Naive thymus-derived CD8-positive, alpha-beta T cell (primary cell): ENCODE measurements around the gene PRXL2A. TPM values are rescaled to one million over a fixed set of nuclear protein-coding genes. Genes with fewer than 3 reads are reported as not detected.

Experiments used
- ATAC-seq, 2 donors: fragments of 150-1000 bp; cut with Tn5 transposase in 1 of 2; sonication (Bioruptor Pico), chemical (Tn5 transposase) in 1 of 2; 1 replicate in 1 of 2; 2 replicates in 1 of 2; pipeline ENCODE4 v1.10.0; 2021; ENCODE audit warnings: mild to moderate bottlenecking in 2 of 2, moderate library complexity in 2 of 2
- POLR2A ChIA-PET: fragments of 350-600 bp; sonication (Branson Sonifier 250); formaldehyde crosslinking; loops from one replicate; lab custom pipeline; 2021; ENCODE audit warnings: antibody characterized with exemption; lab: Charles Lee
- DNase-seq, 10 donors: peaks; one replicate each; pipeline versions ENCODE4 v3.0.0 to v3.0.0-alpha.2; 2020 to 2022
- H3K27ac Mint-ChIP-seq, 10 donors: one replicate each; pipeline ENCODE4 v1.8.0; 2020 to 2022; ENCODE audit warnings: mild to moderate bottlenecking in 10 of 10, mixed read lengths in 10 of 10, moderate library complexity in 4 of 10, inconsistent platforms in 1 of 10
- H3K27me3 Mint-ChIP-seq, 5 donors: one replicate each; pipeline ENCODE4 v1.8.0; 2021 to 2022; ENCODE audit warnings: mixed read lengths in 5 of 5
- H3K36me3 Mint-ChIP-seq, 3 donors: one replicate each; pipeline ENCODE4 v1.8.0; 2020 to 2022; ENCODE audit warnings: mixed read lengths in 3 of 3, mild to moderate bottlenecking in 2 of 3, inconsistent platforms in 1 of 3
- H3K4me1 Mint-ChIP-seq, 4 donors: one replicate each; pipeline ENCODE4 v1.8.0; 2021 to 2022; ENCODE audit warnings: mixed read lengths in 4 of 4
- H3K4me3 Mint-ChIP-seq, 10 donors: one replicate each; pipeline ENCODE4 v1.8.0; 2020 to 2022; ENCODE audit warnings: mild to moderate bottlenecking in 10 of 10, mixed read lengths in 10 of 10, moderate library complexity in 6 of 10, inconsistent platforms in 1 of 10
- H3K9me3 Mint-ChIP-seq, 9 donors: one replicate each; pipeline ENCODE4 v1.8.0; 2020 to 2022; ENCODE audit warnings: mixed read lengths in 9 of 9, mild to moderate bottlenecking in 3 of 9, inconsistent platforms in 1 of 9, moderate library complexity in 1 of 9
- polyA plus RNA-seq, 3 donors: library from polyadenylated mRNA; unstranded; fragments of 300-500 nt; fragmentation: Illumina TruSeq; gene quantifications; one replicate each; pipeline ENCODE4 v1.2.3, GENCODE V29; 2021
- total RNA-seq, 8 experiments: library from RNA in 2 of 8; stranded (reverse) in 2 of 8; gene quantifications; one replicate each; pipeline ENCODE4 v1.2.3 and lab custom pipeline; 2021 to 2026

The PRXL2A gene
- total and polyA plus RNA-seq, 5 experiments from 2014 or later = 10.2 to 21.3 (median 13.8) TPM

GRCh38 chr10:80485946-80486764 is 77.8 kb downstream of the PRXL2A start:
- H3K4me1 Mint-ChIP-seq = peaks cover 60 to 99% (median 90%) of the 10 kb centered on the region in 4 donors
- peak overlapping the region; percentile 86 to 98 (median 95) for H3K27ac Mint-ChIP-seq
- H3K9me3 Mint-ChIP-seq = no peaks in the 10 kb centered on the region
- POLR2A ChIA-PET = interaction anchor here (0.7 to 13.9 kb wide), 6 partner anchors 15 to 75 kb away, joined by 3 to 643 read pairs (median 12); partner anchors contain the start of gene TSPAN14
- H3K4me3 Mint-ChIP-seq = peak overlapping the region; percentile 66 to 89 (median 74)
- DNase-seq = peak in 2 of 10 donors; percentile 24 to 49
- H3K36me3 Mint-ChIP-seq = peaks cover 11 to 50% (median 16%) of the 10 kb centered on the region in 3 donors
- peak; percentile 12 to 23 for ATAC-seq
- no peaks in the 10 kb centered on the region for H3K27me3 Mint-ChIP-seq

Other genes starting within 250 kb of the PRXL2A start
- gene ANXA11, start 203.0 kb upstream of the PRXL2A start, total RNA-seq = 100 to 1,000 TPM; 199 to 225 TPM
- 100 to 1,000 TPM; 199 to 294 (median 265) TPM for gene ANXA11, start 203.0 kb upstream of the PRXL2A start, polyA plus RNA-seq
- not detected for gene MAT1A, start 118.9 kb upstream of the PRXL2A start, total RNA-seq
- not detected for gene MAT1A, start 118.9 kb upstream of the PRXL2A start, polyA plus RNA-seq
- not detected for gene DYDC1, start 51.8 kb upstream of the PRXL2A start, total RNA-seq
- not detected for gene DYDC1, start 51.8 kb upstream of the PRXL2A start, polyA plus RNA-seq
- gene DYDC2, start 51.8 kb upstream of the PRXL2A start, total RNA-seq = not detected
- not detected for gene DYDC2, start 51.8 kb upstream of the PRXL2A start, polyA plus RNA-seq
- gene TSPAN14, start 45.8 kb downstream of the PRXL2A start, total RNA-seq = 100 to 1,000 TPM; 163 to 165 TPM
- gene TSPAN14, start 45.8 kb downstream of the PRXL2A start, polyA plus RNA-seq = 100 to 1,000 TPM; 152 to 293 (median 155) TPM
- gene SH2D4B, start 129.4 kb downstream of the PRXL2A start, total RNA-seq = under 1 TPM; 0.11 to 0.36 TPM
- gene SH2D4B, start 129.4 kb downstream of the PRXL2A start, polyA plus RNA-seq = not detected